GM23338 (cell line): Measurements from ENCODE around the gene ELMOD3. TPM values are rescaled to one million over a fixed set of nuclear protein-coding genes. Genes with fewer than 3 reads are reported as not detected.

Experiments
- ATAC-seq: fragments of 200-7000 bp; cut with Tn5 transposase; 3 replicates; pipeline ENCODE4 v1.9.1; 2020
- DNase-seq: peaks from one replicate; pipeline ENCODE4 v3.0.0-alpha.2; 2015; ENCODE audit warnings: low spot score
- H2AFZ ChIP-seq: fragments of 200-600 bp; sonication (generic); 2 replicates; pipeline ENCODE4 v1.8.0; 2016; ENCODE audit warnings: antibody characterized with exemption, mild to moderate bottlenecking, moderate library complexity
- H3F3A ChIP-seq: fragments of 200-600 bp; sonication (generic); replicated peaks from 2 replicates; pipeline ENCODE4 v1.8.0; 2017; ENCODE audit warnings: antibody characterized with exemption, mixed run types, low read depth
- H3K27ac ChIP-seq: fragments of 200-600 bp; sonication (generic); 2 replicates; pipeline ENCODE4 v1.6.1; 2016; ENCODE audit warnings: low read depth
- H3K27me3 ChIP-seq: fragments of 200-600 bp; sonication (generic); 2 replicates; pipeline ENCODE4 v1.8.0; 2016; ENCODE audit warnings: mild to moderate bottlenecking, mixed run types, moderate library complexity; ENCODE audit not compliant: insufficient read depth
- H3K36me3 ChIP-seq: fragments of 200-600 bp; sonication (generic); 2 replicates; pipeline ENCODE4 v1.8.0; 2016; ENCODE audit warnings: mild to moderate bottlenecking; ENCODE audit not compliant: insufficient read depth
- H3K4me1 ChIP-seq: fragments of 200-600 bp; sonication (generic); 2 replicates; pipeline ENCODE4 v1.8.0; 2016; ENCODE audit warnings: mild to moderate bottlenecking, moderate library complexity; ENCODE audit not compliant: insufficient read depth
- H3K4me2 ChIP-seq: fragments of 200-600 bp; sonication (generic); 2 replicates; pipeline ENCODE4 v1.7.1; 2017; ENCODE audit warnings: mixed run types
- H3K4me3 ChIP-seq: fragments of 200-600 bp; sonication (generic); 2 replicates; pipeline ENCODE4 v1.6.1; 2016; ENCODE audit warnings: mixed run types
- H3K79me2 ChIP-seq: fragments of 200-600 bp; sonication (generic); replicated peaks from 2 replicates; pipeline ENCODE4 v1.8.0; 2017; ENCODE audit warnings: mild to moderate bottlenecking; ENCODE audit not compliant: insufficient read depth
- H3K9me2 ChIP-seq: fragments of 200-600 bp; sonication (generic); 2 replicates; pipeline ENCODE4 v1.8.0; 2017; ENCODE audit not compliant: insufficient read depth
- H4K20me1 ChIP-seq: fragments of 200-600 bp; sonication (generic); replicated peaks from 2 replicates; pipeline ENCODE4 v1.8.0; 2017; ENCODE audit warnings: mild to moderate bottlenecking; ENCODE audit not compliant: insufficient read depth
- H3K27ac Mint-ChIP-seq: 2 replicates; pipeline ENCODE4 v1.8.0; 2020; ENCODE audit warnings: inconsistent platforms, mild to moderate bottlenecking, moderate library complexity, mixed read lengths
- H3K27me3 Mint-ChIP-seq: 3 replicates; pipeline ENCODE4 v1.8.0; 2022; ENCODE audit warnings: low read depth, mild to moderate bottlenecking, moderate library complexity, mixed read lengths, inconsistent platforms; ENCODE audit not compliant: insufficient read depth, poor library complexity
- H3K36me3 Mint-ChIP-seq: 3 replicates; pipeline ENCODE4 v1.8.0; 2021; ENCODE audit warnings: low read depth, mild to moderate bottlenecking, inconsistent platforms, moderate library complexity, mixed read lengths
- H3K4me1 Mint-ChIP-seq: 3 replicates; pipeline ENCODE4 v1.8.0; 2020; ENCODE audit warnings: mild to moderate bottlenecking, inconsistent platforms, mixed read lengths
- H3K4me3 Mint-ChIP-seq: 3 replicates; pipeline ENCODE4 v1.8.0; 2021; ENCODE audit warnings: moderate library complexity, mild to moderate bottlenecking, inconsistent platforms, mixed read lengths
- H3K9me3 Mint-ChIP-seq: 3 replicates; pipeline ENCODE4 v1.8.0; 2020; ENCODE audit warnings: moderate library complexity, mild to moderate bottlenecking, inconsistent platforms, mixed read lengths
- CREB1 ChIP-seq: fragments of 250-450 bp; sonication (Bioruptor Pico); IDR thresholded peaks from 2 replicates; pipeline ENCODE4 v1.5.0; 2020; ENCODE audit warnings: low read depth, mild to moderate bottlenecking, moderate library complexity
- EZH2 ChIP-seq: fragments of 200-600 bp; sonication (generic); IDR thresholded peaks from one replicate; pipeline ENCODE4 v1.8.0; 2017; ENCODE audit warnings: antibody characterized with exemption, mild to moderate bottlenecking, low read depth; ENCODE audit not compliant: unreplicated experiment
- EZH2phosphoT487 ChIP-seq: fragments of 200-600 bp; sonication (generic); IDR thresholded peaks from one replicate; pipeline ENCODE4 v1.8.1; 2018; ENCODE audit warnings: antibody characterized with exemption; ENCODE audit not compliant: unreplicated experiment
- NANOG ChIP-seq: IDR thresholded peaks from 2 replicates; pipeline ENCODE4 v1.6.1; 2016; ENCODE audit warnings: antibody characterized with exemption, borderline replicate concordance
- POLR2AphosphoS5 ChIP-seq: IDR thresholded peaks from 2 replicates; pipeline ENCODE4 v1.6.1; 2016; ENCODE audit warnings: antibody characterized with exemption, low read depth
- REST ChIP-seq: IDR thresholded peaks from one replicate; pipeline ENCODE4 v1.6.1; 2018; ENCODE audit warnings: antibody characterized with exemption; ENCODE audit not compliant: unreplicated experiment
- STAT1 ChIP-seq: IDR thresholded peaks from one replicate; pipeline ENCODE4 v1.6.1; 2016; ENCODE audit warnings: antibody characterized with exemption; ENCODE audit not compliant: unreplicated experiment
- ZNF114 ChIP-seq: fragments of 250-450 bp; sonication (Bioruptor Pico); IDR thresholded peaks from 2 replicates; pipeline ENCODE4 v1.5.0; 2020; ENCODE audit warnings: mild to moderate bottlenecking, moderate library complexity
- ZNF331 ChIP-seq: fragments of 250-450 bp; sonication (Bioruptor Pico); IDR thresholded peaks from 2 replicates; pipeline ENCODE4 v1.5.0; 2020; ENCODE audit warnings: low read depth, mild to moderate bottlenecking, moderate library complexity
- polyA plus RNA-seq: library from polyadenylated mRNA; unstranded; fragments of >200 nt; fragmentation: Nextera tagmentation; extraction: Ambion mirVana; gene quantifications from 2 replicates; pipeline ENCODE4 v1.2.1, GENCODE V29; 2016
- total RNA-seq: library from RNA; depleted of rRNA; stranded (reverse); fragments of >200 nt; shearing (Covaris generic); gene quantifications from 2 replicates; pipeline ENCODE4 v1.2.3, GENCODE V29; 2014
- TF ChIP-seq, protein P1 (sequence below): IDR thresholded peaks from 2 replicates; pipeline ENCODE4 v1.6.1; 2016; ENCODE audit warnings: antibody characterized with exemption

The ELMOD3 gene
- total and polyA plus RNA-seq, 2 experiments from 2014 or later, result 8.6 to 8.9 TPM

DNA sequence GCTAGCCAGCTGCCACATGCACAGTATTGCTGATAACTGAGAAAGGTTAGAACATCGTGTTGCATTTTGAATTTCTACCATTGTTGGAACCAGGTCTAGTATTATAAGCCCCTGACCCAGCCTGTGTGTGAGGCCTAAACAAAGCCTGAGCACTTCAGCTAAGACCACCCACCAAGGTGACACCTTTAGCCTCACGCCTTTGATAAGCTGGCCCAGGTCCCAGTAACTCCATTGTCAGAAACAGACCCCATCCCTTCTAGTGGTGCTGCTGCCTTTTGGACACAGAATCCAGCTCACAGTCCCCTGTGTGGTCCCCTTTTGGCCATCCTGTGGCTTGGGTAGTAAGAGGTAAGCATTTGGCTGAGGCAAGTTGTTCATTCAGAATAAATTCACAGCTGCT is 1.6 kb downstream of the ELMOD3 start:
- Histone ChIP-seq H3K9me2 (no peaks in the 10 kb centered on the region), H3K27ac (no peak overlapping the region), H3K4me1 (peaks cover 15% of the 10 kb centered on the region), H3K79me2 (no peaks in the 10 kb centered on the region), H3K4me3 (no peak overlapping the region), H3K4me2 (no peak overlapping the region), H3K27me3 (no peaks in the 10 kb centered on the region), H3F3A (no peaks in the 10 kb centered on the region), H4K20me1 (no peaks in the 10 kb centered on the region; the same call in none of the 2 replicates), H3K36me3 (no peaks in the 10 kb centered on the region), H2AFZ (no peak overlapping the region)
- no peaks in the 10 kb centered on the region for H3K36me3 Mint-ChIP-seq
- peaks cover 6% of the 10 kb centered on the region for H3K27me3 Mint-ChIP-seq
- DNase-seq (no peak), ATAC-seq (no peak)
- no peak overlapping the region for H3K4me3 Mint-ChIP-seq
- H3K4me1 Mint-ChIP-seq, result peaks cover 15% of the 10 kb centered on the region
- no peak for TF ChIP-seq NANOG
- TF ChIP-seq REST, result no peak
- TF ChIP-seq EZH2, result no peak
- TF ChIP-seq, protein P1, sequence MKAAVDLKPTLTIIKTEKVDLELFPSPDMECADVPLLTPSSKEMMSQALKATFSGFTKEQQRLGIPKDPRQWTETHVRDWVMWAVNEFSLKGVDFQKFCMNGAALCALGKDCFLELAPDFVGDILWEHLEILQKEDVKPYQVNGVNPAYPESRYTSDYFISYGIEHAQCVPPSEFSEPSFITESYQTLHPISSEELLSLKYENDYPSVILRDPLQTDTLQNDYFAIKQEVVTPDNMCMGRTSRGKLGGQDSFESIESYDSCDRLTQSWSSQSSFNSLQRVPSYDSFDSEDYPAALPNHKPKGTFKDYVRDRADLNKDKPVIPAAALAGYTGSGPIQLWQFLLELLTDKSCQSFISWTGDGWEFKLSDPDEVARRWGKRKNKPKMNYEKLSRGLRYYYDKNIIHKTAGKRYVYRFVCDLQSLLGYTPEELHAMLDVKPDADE, result no peak
- no peak for TF ChIP-seq CREB1 (CRISPR knock-in tag)
- TF ChIP-seq ZNF114 (CRISPR knock-in tag), result no peak
- TF ChIP-seq EZH2phosphoT487, result no peak
- TF ChIP-seq STAT1, result no peak
- no peak overlapping the region for H3K27ac Mint-ChIP-seq
- H3K9me3 Mint-ChIP-seq, result no peaks in the 10 kb centered on the region

DNA sequence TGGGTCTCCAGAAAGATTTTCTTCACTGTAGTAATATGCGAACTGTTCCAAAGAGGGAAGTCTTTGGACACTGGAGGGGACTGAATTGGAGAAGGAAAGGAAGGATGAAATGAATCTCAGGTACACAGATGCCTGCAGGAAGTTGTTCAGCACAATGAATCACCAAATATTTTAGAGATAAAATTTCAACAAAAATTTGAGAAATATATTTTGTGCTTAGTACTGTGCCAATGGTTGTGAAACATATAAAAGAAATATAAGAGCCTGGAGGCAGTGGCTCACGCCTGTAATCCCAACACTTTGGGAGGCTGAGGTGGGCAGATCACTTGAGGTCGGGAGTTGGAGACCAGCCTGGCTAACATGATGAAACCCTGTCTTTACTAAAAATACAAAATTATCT is 3.2 kb downstream of the ELMOD3 start:
- no peak overlapping the region for H3K4me3 Mint-ChIP-seq
- ATAC-seq, result no peak
- TF ChIP-seq STAT1 (no peak), ZNF331 (CRISPR knock-in tag) (no peak), REST (no peak), POLR2AphosphoS5 (no peak)

More for the DNA sequence above, 3.2 kb downstream of the ELMOD3 start:
- Histone ChIP-seq H4K20me1 (no peaks in the 10 kb centered on the region; the same call in 1 of the 2 replicates), H3K4me1 (peaks cover 15% of the 10 kb centered on the region), H3K4me2 (no peak overlapping the region), H3K79me2 (no peaks in the 10 kb centered on the region), H3F3A (no peaks in the 10 kb centered on the region), H3K36me3 (no peaks in the 10 kb centered on the region), H3K9me2 (no peaks in the 10 kb centered on the region), H3K4me3 (no peak overlapping the region), H2AFZ (no peak overlapping the region), H3K27me3 (no peaks in the 10 kb centered on the region), H3K27ac (no peak overlapping the region)
- H3K27me3 Mint-ChIP-seq, result peaks cover 5% of the 10 kb centered on the region
- peaks cover 15% of the 10 kb centered on the region for H3K4me1 Mint-ChIP-seq
- DNase-seq, result no peak
- no peak overlapping the region for H3K27ac Mint-ChIP-seq
- H3K9me3 Mint-ChIP-seq, result no peaks in the 10 kb centered on the region
- H3K36me3 Mint-ChIP-seq, result peaks cover 4% of the 10 kb centered on the region; the same call in 2 of the 3 replicates
